Fibroblast of lung (primary cell): Measurements from ENCODE around the gene IBA57.

Experiments
- EZH2 ChIP-seq: IDR thresholded peaks from 2 replicates; pipeline ENCODE4 v1.5.1; 2012; ENCODE audit warnings: low read length, control low read depth, mild to moderate bottlenecking; ENCODE audit errors: missing control alignments
- TF ChIP-seq, protein P1 (sequence below), 2 donors: IDR thresholded peaks in 1 of 2; conservative IDR thresholded peaks in 1 of 2; 1 replicate in 1 of 2; 2 replicates in 1 of 2; pipeline ENCODE4 v1.5.1; 2011 to 2012; ENCODE audit warnings: low read length in 2 of 2, control low read depth in 1 of 2, inconsistent platforms in 1 of 2, low read depth in 1 of 2, mild to moderate bottlenecking in 1 of 2

DNA sequence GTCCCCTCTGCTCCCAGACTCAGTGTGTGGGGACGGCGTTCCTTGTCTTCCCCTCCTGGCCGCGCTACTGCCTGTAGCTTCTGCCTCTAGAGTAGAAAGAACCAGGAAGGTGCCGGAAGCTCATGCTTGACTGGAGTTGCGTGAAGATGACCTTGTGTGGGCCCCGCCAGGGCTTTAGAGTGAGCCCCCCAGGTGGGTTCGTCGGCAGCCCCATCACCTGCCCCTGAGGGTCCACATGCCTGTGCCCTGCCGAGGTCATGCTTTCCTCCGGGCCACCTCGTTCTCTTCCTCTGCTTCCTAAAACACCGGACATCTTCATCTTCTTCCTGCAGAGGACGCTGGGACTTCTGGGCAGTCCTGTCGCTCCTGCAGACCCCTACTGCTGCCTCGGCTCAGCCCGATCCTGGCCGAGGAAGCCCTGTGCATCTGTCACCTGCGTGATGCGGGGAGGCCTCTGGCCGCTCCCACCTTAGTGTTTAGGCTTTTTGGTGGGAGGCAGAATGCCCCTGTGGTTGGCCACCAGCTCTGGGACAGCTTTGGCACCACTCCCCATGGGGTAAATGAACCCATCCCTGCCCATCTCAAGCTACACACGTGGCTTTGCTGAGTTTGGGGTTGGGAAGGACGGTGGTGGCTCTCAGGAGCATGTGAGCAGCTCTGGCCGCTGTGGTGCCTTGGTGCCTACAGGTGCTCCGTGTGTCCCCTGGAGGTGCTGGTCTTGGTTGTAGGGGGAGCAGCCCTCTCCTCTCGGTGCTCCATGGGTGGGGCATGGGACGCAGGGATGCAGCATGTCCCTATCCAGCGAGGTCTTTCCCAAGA is 54.6 kb downstream of the IBA57 start:
- TF ChIP-seq, protein P1, sequence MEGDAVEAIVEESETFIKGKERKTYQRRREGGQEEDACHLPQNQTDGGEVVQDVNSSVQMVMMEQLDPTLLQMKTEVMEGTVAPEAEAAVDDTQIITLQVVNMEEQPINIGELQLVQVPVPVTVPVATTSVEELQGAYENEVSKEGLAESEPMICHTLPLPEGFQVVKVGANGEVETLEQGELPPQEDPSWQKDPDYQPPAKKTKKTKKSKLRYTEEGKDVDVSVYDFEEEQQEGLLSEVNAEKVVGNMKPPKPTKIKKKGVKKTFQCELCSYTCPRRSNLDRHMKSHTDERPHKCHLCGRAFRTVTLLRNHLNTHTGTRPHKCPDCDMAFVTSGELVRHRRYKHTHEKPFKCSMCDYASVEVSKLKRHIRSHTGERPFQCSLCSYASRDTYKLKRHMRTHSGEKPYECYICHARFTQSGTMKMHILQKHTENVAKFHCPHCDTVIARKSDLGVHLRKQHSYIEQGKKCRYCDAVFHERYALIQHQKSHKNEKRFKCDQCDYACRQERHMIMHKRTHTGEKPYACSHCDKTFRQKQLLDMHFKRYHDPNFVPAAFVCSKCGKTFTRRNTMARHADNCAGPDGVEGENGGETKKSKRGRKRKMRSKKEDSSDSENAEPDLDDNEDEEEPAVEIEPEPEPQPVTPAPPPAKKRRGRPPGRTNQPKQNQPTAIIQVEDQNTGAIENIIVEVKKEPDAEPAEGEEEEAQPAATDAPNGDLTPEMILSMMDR (conservative IDR thresholded peaks at IDR 0.05 in 1 of 2, IDR thresholded peaks at IDR 0.05 in 1 of 2; ENCODE audit: low read depth in 1 of 2, low read length in 2 of 2), result no peak
- no peak for TF ChIP-seq EZH2
